H1 (cell line): ENCODE measurements around the gene COL26A1. TPM values are rescaled to one million over a fixed set of nuclear protein-coding genes. Genes with fewer than 3 reads are reported as not detected.

Experiments used
- RBBP5 ChIP-seq: IDR thresholded peaks from 2 replicates; pipeline ENCODE4 v1.7.1; 2012; ENCODE audit warnings: low read depth, mild to moderate bottlenecking, inconsistent platforms, low read length, moderate library complexity, borderline replicate concordance
- RNF2 ChIP-seq: fragments of 200-900, 300-1000 bp; sonication (generic); IDR thresholded peaks from 2 replicates; pipeline ENCODE4 v1.7.1; 2016; ENCODE audit warnings: borderline replicate concordance, low read depth, mild to moderate bottlenecking, antibody characterized with exemption, low read length; ENCODE audit not compliant: poor library complexity, severe bottlenecking; ENCODE audit errors: missing control alignments
- RXRA ChIP-seq: IDR thresholded peaks from 2 replicates; pipeline ENCODE4 v1.6.1; 2011; ENCODE audit warnings: low read depth, mild to moderate bottlenecking, low read length, moderate library complexity; ENCODE audit not compliant: insufficient read depth
- polyA plus RNA-seq, 7 experiments: library from polyadenylated mRNA; depleted of rRNA in 3 of 7; stranded (reverse) in 5 of 7; unstranded in 2 of 7; fragments of >200 nt in 5 of 7; fragments of 200-250 nt in 2 of 7; gene quantifications; 1 replicate in 5 of 7; 2 replicates in 1 of 7; 4 replicates in 1 of 7; pipeline versions ENCODE4 v1.2.1 to v1.2.3, GENCODE V29; 2011 to 2013; ENCODE audit warnings: missing spikeins in 2 of 7, mixed read lengths in 2 of 7
- total RNA-seq: library from RNA; stranded (reverse); fragmentation: NEBNext Ultra II Directional; extraction: Animal tissue kit (Norgen Biotek cat#: 25700); gene quantifications from 2 replicates; pipeline ENCODE4 v1.2.1, GENCODE V29; 2021

Gene COL26A1
- total and polyA plus RNA-seq, 2 of the 8 experiments (the other 6 are each of a cell fraction or from before 2014, with no cell fraction given): 51.1 to 68.8 TPM

DNA sequence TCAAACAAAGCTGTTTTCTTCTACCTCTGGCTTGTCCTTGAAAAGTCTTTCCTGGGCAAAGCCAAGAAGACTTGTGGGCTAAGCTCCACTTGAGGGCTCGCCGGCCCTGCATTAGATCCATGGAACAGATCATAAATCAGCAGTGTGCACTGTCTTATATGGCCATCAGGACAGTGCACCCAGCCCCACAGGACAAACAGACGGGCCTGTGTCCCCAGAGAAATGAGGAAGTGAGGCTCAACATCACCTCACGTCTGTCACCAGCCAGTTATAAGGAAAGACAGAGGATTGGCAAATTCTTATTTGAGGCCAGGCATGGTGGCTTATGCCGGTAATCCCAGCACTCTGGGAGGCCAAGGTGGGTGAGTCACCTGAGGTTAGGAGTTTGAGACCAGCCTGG lies 28.8 kb upstream of the COL26A1 start (continued):
- no peak for TF ChIP-seq RNF2
- TF ChIP-seq RBBP5: no peak
- TF ChIP-seq RXRA: no peak
